Activated CD8-positive, alpha-beta memory T cell treated with anti-CD3 and anti-CD28 coated beads, Interleukin-2, amount 50 U/mL, for 24 hours (primary cell): ENCODE measurements around the gene TEX264.

Experiments used
- DNase-seq: peaks from one replicate; pipeline ENCODE4 v3.0.0-alpha.2; 2020; ENCODE audit errors: extremely low read depth

The TEX264 gene

GRCh38 chr3:51692980-51693395 lies 21.9 kb downstream of the TEX264 start:
- no peak for DNase-seq

- DNase-seq, result no peak
These were observed 25.9 kb downstream of the TEX264 start for GRCh38 chr3:51696954-51697353.

- no peak for DNase-seq
These were observed 27.2 kb downstream of the TEX264 start for GRCh38 chr3:51698209-51698608.

DNA sequence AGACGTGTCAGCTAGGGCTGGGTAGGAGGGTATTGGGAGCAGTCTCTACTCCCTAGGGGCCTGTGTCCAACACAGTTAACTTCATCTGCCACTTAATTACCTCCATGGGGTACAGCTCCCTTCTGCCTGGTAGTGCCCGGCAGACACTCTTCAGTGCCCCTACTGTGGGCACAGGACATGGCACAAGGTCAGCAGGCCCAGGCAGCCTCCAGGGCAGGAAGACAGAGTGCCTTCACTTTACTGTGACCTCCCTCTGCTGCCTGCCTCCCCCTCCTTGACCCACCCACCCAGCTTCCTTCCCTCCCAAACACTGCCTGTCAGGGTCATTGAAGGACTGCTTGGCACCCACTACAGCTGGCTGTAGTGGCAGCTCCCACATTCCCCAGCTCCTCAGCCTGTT lies 29.4 kb downstream of the TEX264 start:
- no peak for DNase-seq

- no peak for DNase-seq
These were observed 31.1 kb downstream of the TEX264 start for GRCh38 chr3:51702156-51702555.

GRCh38 chr3:51703068-51703760 lies 32.2 kb downstream of the TEX264 start:
- DNase-seq, result no peak

- DNase-seq, result no peak
These were observed 32.9 kb downstream of the TEX264 start for GRCh38 chr3:51703761-51704510.

DNA sequence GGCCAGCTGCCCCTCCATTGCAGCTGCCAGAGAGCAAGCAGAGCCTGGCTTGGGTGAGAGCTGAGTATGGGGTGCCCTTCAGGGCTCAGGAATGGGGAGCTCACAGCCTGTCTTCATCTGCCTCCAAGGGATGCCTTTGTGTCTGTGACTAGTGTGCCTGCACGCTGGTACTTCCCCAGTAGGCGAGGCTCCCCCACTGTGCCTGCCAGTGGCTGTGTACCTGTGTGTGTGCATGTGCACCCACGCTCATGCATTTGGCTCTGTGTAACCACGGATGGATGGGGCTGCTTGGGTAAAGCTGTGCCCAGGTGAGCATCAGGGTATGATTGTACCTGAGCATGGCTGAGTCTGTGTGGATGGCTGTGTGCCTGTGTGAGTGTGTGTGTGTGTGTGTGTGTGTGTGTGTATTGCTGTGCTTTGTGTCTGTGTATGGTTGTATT lies 33.5 kb downstream of the TEX264 start:
- DNase-seq, result no peak

- no peak for DNase-seq
These were observed 34.4 kb downstream of the TEX264 start for GRCh38 chr3:51705276-51706020.

DNA sequence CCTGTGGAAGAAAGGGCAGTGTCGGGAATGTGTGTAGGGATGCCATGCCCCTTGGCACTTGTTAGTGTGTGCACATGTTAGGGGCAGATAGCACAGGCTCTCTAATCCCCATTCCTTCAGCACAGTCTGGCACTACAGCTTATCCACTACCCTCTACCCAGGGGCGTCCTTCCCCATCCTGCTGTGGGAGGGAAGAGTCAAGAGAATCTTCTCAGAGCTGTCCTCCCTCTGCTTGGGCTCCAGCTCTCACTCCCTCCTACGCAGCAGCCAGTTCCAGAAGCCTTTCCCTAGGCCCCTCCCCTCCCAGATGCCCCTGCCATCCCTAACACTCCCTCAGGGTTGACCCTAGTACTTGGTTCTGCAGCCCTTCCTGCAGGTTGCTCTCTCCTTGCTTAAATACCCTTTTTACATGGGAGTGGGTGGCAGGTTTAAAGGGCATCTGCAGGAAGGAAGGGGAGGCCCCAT lies 35.0 kb downstream of the TEX264 start:
- DNase-seq, result no peak

GRCh38 chr3:51706788-51707731 lies 36.0 kb downstream of the TEX264 start, which contains the start of gene GRM2:
TSS of gene GRM2 (plus strand) at chr3:51707068. CDS start at chr3:51708984, 1,916 bp downstream.
- DNase-seq, result no peak

DNA sequence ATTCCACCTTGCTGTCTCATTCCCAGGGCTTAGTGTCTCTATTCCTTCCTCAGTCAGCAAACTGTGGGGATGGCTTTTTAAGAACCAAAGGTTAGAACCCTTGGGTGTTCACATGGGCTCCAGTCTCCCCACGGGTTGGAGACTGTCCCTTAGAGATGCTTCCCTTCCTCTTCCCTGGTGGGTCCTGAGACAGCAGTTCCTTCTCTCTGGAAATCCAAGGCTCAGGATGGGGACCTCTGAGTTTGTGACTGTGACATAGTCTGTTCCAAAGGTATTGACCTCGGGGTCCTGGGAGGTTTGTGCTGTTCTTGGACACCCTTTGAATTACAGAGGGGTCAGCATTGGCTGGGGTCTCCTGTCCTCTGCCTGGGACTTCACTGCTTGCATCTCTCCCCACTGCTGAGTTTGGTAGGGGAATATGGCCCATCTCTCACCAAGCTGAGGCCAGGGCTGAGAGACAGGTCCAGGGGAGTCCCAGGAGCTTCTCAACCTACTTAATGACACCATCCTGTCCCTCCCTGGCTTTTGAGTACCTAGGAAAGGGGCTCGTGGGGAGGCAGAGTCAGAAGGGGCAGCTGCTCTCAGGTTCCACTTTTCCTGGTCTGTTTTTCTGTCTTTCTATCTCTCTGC lies 37.3 kb downstream of the TEX264 start:
- no peak for DNase-seq

DNA sequence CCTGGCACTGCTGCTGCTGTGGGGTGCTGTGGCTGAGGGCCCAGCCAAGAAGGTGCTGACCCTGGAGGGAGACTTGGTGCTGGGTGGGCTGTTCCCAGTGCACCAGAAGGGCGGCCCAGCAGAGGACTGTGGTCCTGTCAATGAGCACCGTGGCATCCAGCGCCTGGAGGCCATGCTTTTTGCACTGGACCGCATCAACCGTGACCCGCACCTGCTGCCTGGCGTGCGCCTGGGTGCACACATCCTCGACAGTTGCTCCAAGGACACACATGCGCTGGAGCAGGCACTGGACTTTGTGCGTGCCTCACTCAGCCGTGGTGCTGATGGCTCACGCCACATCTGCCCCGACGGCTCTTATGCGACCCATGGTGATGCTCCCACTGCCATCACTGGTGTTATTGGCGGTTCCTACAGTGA lies 38.0 kb downstream of the TEX264 start:
- DNase-seq, result no peak

- no peak for DNase-seq
These were observed 38.6 kb downstream of the TEX264 start for GRCh38 chr3:51709675-51710074.

GRCh38 chr3:51710631-51711351 lies 39.7 kb downstream of the TEX264 start:
- DNase-seq, result no peak

GRCh38 chr3:51711352-51712037 lies 40.4 kb downstream of the TEX264 start:
- no peak for DNase-seq

GRCh38 chr3:51712038-51712420 lies 41.0 kb downstream of the TEX264 start:
- DNase-seq, result no peak

GRCh38 chr3:51712511-51712931 lies 41.5 kb downstream of the TEX264 start:
- DNase-seq, result no peak

- DNase-seq, result no peak
These were observed 41.9 kb downstream of the TEX264 start for GRCh38 chr3:51712963-51713362.
